Measurements from ENCODE around the gene BANF2.
A peak's percentile ranks its signal among the peaks of the same experiment; 100 is the strongest.

Gene BANF2

GRCh38 chr20:17741220-17741619 is 41.5 kb downstream of the BANF2 start:
- no peak for DNase-seq

- DNase-seq: no peak
Measured at GRCh38 chr20:17742731-17743130, 43.0 kb downstream of the BANF2 start.

GRCh38 chr20:17743677-17744076 is 43.9 kb downstream of the BANF2 start:
- no peak for DNase-seq

GRCh38 chr20:17747431-17747846 is 47.7 kb downstream of the BANF2 start:
- peak; percentile 90 for DNase-seq

GRCh38 chr20:17748279-17748678 is 48.5 kb downstream of the BANF2 start:
- no peak for DNase-seq

GRCh38 chr20:17749626-17749977 is 49.8 kb downstream of the BANF2 start:
- DNase-seq: no peak

- peak; percentile 46 for DNase-seq
Measured at GRCh38 chr20:17749978-17750721, 50.4 kb downstream of the BANF2 start.

GRCh38 chr20:17750722-17751045 is 50.9 kb downstream of the BANF2 start:
- no peak for DNase-seq

GRCh38 chr20:17751640-17752039 is 51.9 kb downstream of the BANF2 start:
- no peak for DNase-seq

GRCh38 chr20:17752459-17752858 is 52.7 kb downstream of the BANF2 start:
- no peak for DNase-seq

GRCh38 chr20:17753516-17753915 is 53.8 kb downstream of the BANF2 start:
- DNase-seq: no peak

GRCh38 chr20:17756529-17756928 is 56.8 kb downstream of the BANF2 start:
- DNase-seq: no peak

- DNase-seq: no peak
Measured at GRCh38 chr20:17757496-17757895, 57.7 kb downstream of the BANF2 start.

GRCh38 chr20:17758010-17758409 is 58.2 kb downstream of the BANF2 start:
- DNase-seq: no peak

GRCh38 chr20:17758512-17758911 is 58.7 kb downstream of the BANF2 start:
- no peak for DNase-seq

- no peak for DNase-seq
Measured at GRCh38 chr20:17759449-17759848, 59.7 kb downstream of the BANF2 start.

GRCh38 chr20:17761604-17762003 is 61.8 kb downstream of the BANF2 start:
- no peak for DNase-seq

- no peak for DNase-seq
Measured at GRCh38 chr20:17762243-17762872, 62.6 kb downstream of the BANF2 start.

GRCh38 chr20:17762873-17763557 is 63.2 kb downstream of the BANF2 start:
- no peak for DNase-seq

GRCh38 chr20:17765017-17765416 is 65.3 kb downstream of the BANF2 start:
- DNase-seq: no peak

GRCh38 chr20:17765584-17765983 is 65.8 kb downstream of the BANF2 start:
- no peak for DNase-seq

GRCh38 chr20:17766226-17766625 is 66.5 kb downstream of the BANF2 start:
- DNase-seq: no peak

- no peak for DNase-seq
Measured at GRCh38 chr20:17767624-17768023, 67.9 kb downstream of the BANF2 start.

GRCh38 chr20:17768271-17768670 is 68.5 kb downstream of the BANF2 start:
- DNase-seq: no peak

All from HCEC 1CT (cell line).